ENCODE data around the gene SPINT3. TPM values are rescaled to one million over a fixed set of nuclear protein-coding genes. Genes with fewer than 3 reads are reported as not detected.

The SPINT3 gene
- not detected in 2 replicates for total RNA-seq

GRCh38 chr20:45515147-45515913 is at the start of gene SPINT3:
TSS of gene SPINT3 (minus strand) at chr20:45515622. CDS start at chr20:45515608, 14 bp downstream.

GRCh38 chr20:45547206-45547770 is 31.9 kb upstream of the SPINT3 start, which contains the start of gene EPPIN:
TSS of gene EPPIN (minus strand) at chr20:45547401. CDS start at chr20:45547357, 44 bp downstream.

GRCh38 chr20:45539382-45539781 is 24.0 kb upstream of the SPINT3 start, which contains the start of gene WFDC6:
TSS of gene WFDC6 (minus strand) at chr20:45539482. CDS start at chr20:45539407, 75 bp downstream.

GRCh38 chr20:45469336-45470261 is 45.8 kb downstream of the SPINT3 start, which contains the start of gene WFDC2:
TSS of gene WFDC2 (plus strand) at chr20:45469753. CDS start at chr20:45469782, 29 bp downstream.

Other genes with a start within 250 kb of the SPINT3 start
- gene RBPJL, start 208.8 kb downstream of the SPINT3 start, total RNA-seq: not detected in 2 replicates
- 0.33 TPM in 1 of 2 replicates, not detected in the other for gene MATN4, start 207.3 kb downstream of the SPINT3 start, total RNA-seq
- 113 and 219 TPM in 2 replicates for gene SDC4, start 167.2 kb downstream of the SPINT3 start, total RNA-seq
- 22.5 and 28.9 TPM in 2 replicates for gene SYS1, start 152.5 kb downstream of the SPINT3 start, total RNA-seq
- 0.50 TPM in 1 of 2 replicates, not detected in the other for gene TP53TG5, start 137.3 kb downstream of the SPINT3 start, total RNA-seq
- gene DBNDD2, start 107.3 kb downstream of the SPINT3 start, total RNA-seq: 2.6 and 3.9 TPM in 2 replicates
- gene PIGT, start 99.5 kb downstream of the SPINT3 start, total RNA-seq: 26.5 and 56.1 TPM in 2 replicates
- gene WFDC2, start 45.9 kb downstream of the SPINT3 start, total RNA-seq: not detected in 2 replicates
- not detected in 2 replicates for gene WFDC6, start 23.9 kb upstream of the SPINT3 start, total RNA-seq
- gene EPPIN, start 31.8 kb upstream of the SPINT3 start, total RNA-seq: not detected in 2 replicates
- gene WFDC8, start 63.7 kb upstream of the SPINT3 start, total RNA-seq: not detected in 2 replicates
- gene WFDC10A, start 114.1 kb upstream of the SPINT3 start, total RNA-seq: not detected in 2 replicates
- gene WFDC9, start 115.7 kb upstream of the SPINT3 start, total RNA-seq: not detected in 2 replicates
- gene WFDC11, start 154.6 kb upstream of the SPINT3 start, total RNA-seq: not detected in 2 replicates
- not detected in 2 replicates for gene WFDC13, start 186.4 kb upstream of the SPINT3 start, total RNA-seq
- not detected in 2 replicates for gene WFDC10B, start 189.4 kb upstream of the SPINT3 start, total RNA-seq
- gene SPINT4, start 206.7 kb upstream of the SPINT3 start, total RNA-seq: not detected in 2 replicates

Measured in smooth muscle cell of trachea (primary cell).